Colonic mucosa (tissue), 4 donors: ENCODE results near the gene EEF1G. TPM values are rescaled to one million over a fixed set of nuclear protein-coding genes. Genes with fewer than 3 reads are reported as not detected.

Experiments used
- DNase-seq: peaks from one replicate; pipeline ENCODE4 v3.0.0-alpha.2; 2020
- H3K27ac ChIP-seq: fragments of 200-600 bp; one replicate; pipeline ENCODE4 v1.8.0; 2021
- H3K27me3 ChIP-seq: fragments of 200-600 bp; one replicate; pipeline ENCODE4 v1.8.0; 2021
- H3K36me3 ChIP-seq: fragments of 200-600 bp; one replicate; pipeline ENCODE4 v1.8.0; 2021
- H3K4me1 ChIP-seq: fragments of 200-600 bp; one replicate; pipeline ENCODE4 v1.8.0; 2021; ENCODE audit warnings: mild to moderate bottlenecking
- H3K4me3 ChIP-seq: fragments of 200-600 bp; one replicate; pipeline ENCODE4 v1.8.0; 2021
- H3K9ac ChIP-seq, 2 donors: one replicate each; pipeline ENCODE4 v1.7.0; 2013; ENCODE audit warnings: control low read depth in 2 of 2, low read depth in 2 of 2, low read length in 2 of 2
- H3K9me3 ChIP-seq: fragments of 200-600 bp; one replicate; pipeline ENCODE4 v1.8.0; 2021
- intact Hi-C: fragments of 100-400 bp; cut with DNase I; formaldehyde crosslinking; loops from one replicate; pipeline ENCODE4 v1.14.1; 2022
- total RNA-seq, 2 donors: library from RNA; stranded (reverse); fragmentation: NEBNext Ultra II Directional in 1 of 2; extraction: Animal tissue kit (Norgen Biotek cat#: 25700) in 1 of 2; gene quantifications; one replicate each; pipeline ENCODE4 v1.2.1, GENCODE V29; 2021
- TF ChIP-seq, protein P1 (sequence below): fragments of 200-600 bp; IDR thresholded peaks from one replicate; pipeline ENCODE4 v1.8.0; 2022; ENCODE audit warnings: antibody characterized with exemption, mild to moderate bottlenecking
- donor health status: healthy.
- donor health status: DM: no; HTN: no; CAD: no.
- donor health status: DM: no; HTN: no; CAD: no.

The EEF1G gene
- total RNA-seq, 2 donors from 2014 or later: 1,328 to 1,358 TPM

- H3K36me3 ChIP-seq: no peaks in the 10 kb centered on the region
- peak; percentile 45 for DNase-seq
- no peaks in the 10 kb centered on the region for H3K9me3 ChIP-seq
- TF ChIP-seq, protein P1, sequence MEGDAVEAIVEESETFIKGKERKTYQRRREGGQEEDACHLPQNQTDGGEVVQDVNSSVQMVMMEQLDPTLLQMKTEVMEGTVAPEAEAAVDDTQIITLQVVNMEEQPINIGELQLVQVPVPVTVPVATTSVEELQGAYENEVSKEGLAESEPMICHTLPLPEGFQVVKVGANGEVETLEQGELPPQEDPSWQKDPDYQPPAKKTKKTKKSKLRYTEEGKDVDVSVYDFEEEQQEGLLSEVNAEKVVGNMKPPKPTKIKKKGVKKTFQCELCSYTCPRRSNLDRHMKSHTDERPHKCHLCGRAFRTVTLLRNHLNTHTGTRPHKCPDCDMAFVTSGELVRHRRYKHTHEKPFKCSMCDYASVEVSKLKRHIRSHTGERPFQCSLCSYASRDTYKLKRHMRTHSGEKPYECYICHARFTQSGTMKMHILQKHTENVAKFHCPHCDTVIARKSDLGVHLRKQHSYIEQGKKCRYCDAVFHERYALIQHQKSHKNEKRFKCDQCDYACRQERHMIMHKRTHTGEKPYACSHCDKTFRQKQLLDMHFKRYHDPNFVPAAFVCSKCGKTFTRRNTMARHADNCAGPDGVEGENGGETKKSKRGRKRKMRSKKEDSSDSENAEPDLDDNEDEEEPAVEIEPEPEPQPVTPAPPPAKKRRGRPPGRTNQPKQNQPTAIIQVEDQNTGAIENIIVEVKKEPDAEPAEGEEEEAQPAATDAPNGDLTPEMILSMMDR: no peak
- H3K4me1 ChIP-seq: peaks cover 43% of the 10 kb centered on the region
- H3K4me3 ChIP-seq: peak overlapping the region; percentile 67
- peak overlapping the region; percentile 96 for H3K27ac ChIP-seq
- no peaks in the 10 kb centered on the region for H3K27me3 ChIP-seq
- intact Hi-C loops: no loop called here
- H3K9ac ChIP-seq: peak overlapping the region; percentile 66 to 99
These were observed 25.9 kb downstream of the EEF1G start for GRCh38 chr11:62547691-62548281.

DNA sequence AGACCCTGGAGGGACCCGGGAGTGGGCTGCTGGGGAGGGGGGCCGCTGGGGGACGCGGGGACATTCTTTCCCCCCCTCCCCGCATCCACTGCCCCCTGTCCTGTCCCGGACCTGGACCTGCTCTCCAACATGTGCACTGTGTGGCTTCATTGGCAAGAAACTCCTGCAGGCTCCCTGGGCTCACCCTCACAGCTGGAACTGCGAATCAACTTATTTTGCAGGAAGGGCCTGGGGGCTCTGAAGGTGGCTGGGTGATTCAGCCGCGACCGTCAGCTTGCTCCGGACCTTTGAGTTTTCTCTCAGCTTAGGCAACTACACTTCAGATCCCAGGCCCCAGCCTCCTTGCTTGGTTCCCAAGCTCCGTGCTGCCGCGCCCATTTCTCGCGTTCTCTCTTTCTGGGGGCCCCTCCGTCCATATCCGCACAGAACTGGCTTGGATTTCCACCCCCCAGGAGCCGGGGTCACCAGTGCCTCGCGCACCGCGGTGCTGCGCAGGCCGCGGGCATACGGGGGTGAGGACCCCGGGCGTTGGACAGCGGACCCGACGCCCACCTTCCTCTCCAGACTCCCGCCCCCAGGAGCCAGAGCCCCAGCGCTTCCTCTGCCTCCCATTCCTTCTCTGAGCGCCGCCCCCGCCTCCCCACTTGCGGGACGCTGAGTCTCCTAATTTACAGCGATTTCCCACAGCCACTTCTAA is 26.6 kb downstream of the EEF1G start:
- no peaks in the 10 kb centered on the region for H3K27me3 ChIP-seq
- TF ChIP-seq, protein P1: no peak
- peaks cover 41% of the 10 kb centered on the region for H3K4me1 ChIP-seq
- no peaks in the 10 kb centered on the region for H3K9me3 ChIP-seq
- no peaks in the 10 kb centered on the region for H3K36me3 ChIP-seq
- DNase-seq: peak; percentile 56
- peak overlapping the region; percentile 96 for H3K27ac ChIP-seq
- H3K4me3 ChIP-seq: peak overlapping the region; percentile 67
- peak overlapping the region; percentile 66 to 99 for H3K9ac ChIP-seq
- intact Hi-C loops: no loop called here

GRCh38 chr11:62546244-62546928 is 27.3 kb downstream of the EEF1G start, which contains the start of gene AHNAK:
TSS of gene AHNAK (minus strand) at chr11:62546806. CDS start at chr11:62536098, 10,708 bp downstream.
- Histone ChIP-seq H3K27ac (peak within 1 kb of the TSS; percentile 96), H3K4me1 (peaks cover 41% of the 10 kb centered on the region), H3K4me3 (peak within 1 kb of the TSS; percentile 67), H3K36me3 (no peaks in the 10 kb centered on the region), H3K9me3 (no peaks in the 10 kb centered on the region), H3K9ac (peak within 1 kb of the TSS; percentile 99), H3K27me3 (no peaks in the 10 kb centered on the region)
- TF ChIP-seq, protein P1: no peak
- DNase-seq: peak; percentile 92
- intact Hi-C loops: no loop called here

DNA sequence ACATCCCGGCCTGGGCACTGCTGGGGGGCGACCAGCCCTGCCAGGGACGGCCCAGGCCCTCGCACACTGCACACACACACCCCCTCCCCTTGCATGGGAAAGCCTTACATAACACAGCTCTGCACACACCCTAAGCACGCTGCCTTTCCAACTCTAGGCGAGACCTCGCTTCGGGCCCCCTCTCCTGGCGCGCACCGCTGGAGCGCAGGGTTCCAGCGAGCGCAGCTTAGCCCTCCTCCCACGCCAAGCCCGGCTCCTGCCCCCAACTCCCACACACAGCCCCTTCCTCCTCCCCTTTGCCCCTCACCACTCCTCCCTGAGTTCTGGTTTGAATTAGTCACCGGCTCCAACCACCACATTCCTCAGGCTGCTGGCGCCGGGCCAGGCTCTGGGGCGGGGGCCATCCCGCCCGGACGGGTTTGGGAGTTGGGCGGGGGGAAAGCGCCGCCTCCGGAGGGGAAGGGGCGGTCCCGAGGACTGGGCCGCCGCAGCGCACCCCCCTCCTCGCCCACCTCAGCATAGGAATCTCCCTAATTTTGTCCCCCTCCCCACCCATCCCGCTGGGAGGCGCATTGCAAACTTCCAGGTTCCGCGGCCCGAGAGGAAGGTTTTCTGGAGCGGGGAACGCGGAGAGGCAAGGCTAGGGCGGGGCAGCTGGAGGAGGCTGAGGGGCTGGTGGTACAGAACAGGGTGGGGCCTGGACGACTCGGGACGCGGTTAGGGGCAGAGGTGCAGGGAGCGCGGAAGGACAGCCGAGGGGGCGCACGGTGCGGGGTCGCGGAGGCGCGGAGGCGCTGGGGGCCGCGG is 28.1 kb downstream of the EEF1G start:
- DNase-seq: peak; percentile 98
- H3K36me3 ChIP-seq: no peaks in the 10 kb centered on the region
- peak overlapping the region; percentile 99 for H3K9ac ChIP-seq
- no peaks in the 10 kb centered on the region for H3K9me3 ChIP-seq
- peak overlapping the region; percentile 96 for H3K27ac ChIP-seq
- H3K4me1 ChIP-seq: peaks cover 46% of the 10 kb centered on the region
- H3K4me3 ChIP-seq: peak overlapping the region; percentile 67
- intact Hi-C loops: no loop called here
- TF ChIP-seq, protein P1: no peak
- no peaks in the 10 kb centered on the region for H3K27me3 ChIP-seq
